Transverse colon (tissue), 4 donors: ENCODE measurements around the gene MCOLN2. TPM values are rescaled to one million over a fixed set of nuclear protein-coding genes. Genes with fewer than 3 reads are reported as not detected.
A peak's percentile ranks its signal among the peaks of the same experiment; 100 is the strongest.

Experiments used
- DNase-seq: peaks from one replicate; pipeline ENCODE4 v3.0.0-alpha.2; 2019
- H3K27ac ChIP-seq, 4 donors: fragments of 200-600 bp; sonication (generic); 2 replicates each; pipeline ENCODE4 v1.5.1; 2016 to 2018; ENCODE audit warnings: inconsistent platforms in 4 of 4
- H3K27me3 ChIP-seq: fragments of 200-600 bp; sonication (generic); 2 replicates; pipeline ENCODE4 v1.5.1; 2017; ENCODE audit warnings: inconsistent platforms
- H3K36me3 ChIP-seq, 4 donors: fragments of 200-600 bp; sonication (generic); 2 replicates each; pipeline ENCODE4 v1.5.1; 2017 to 2019; ENCODE audit warnings: inconsistent platforms in 4 of 4
- H3K4me1 ChIP-seq, 4 donors: fragments of 200-600 bp; sonication (generic); 2 replicates each; pipeline ENCODE4 v1.5.1; 2017 to 2020; ENCODE audit warnings: inconsistent platforms in 4 of 4
- H3K4me3 ChIP-seq, 4 donors: fragments of 200-600 bp; sonication (generic); 1 replicate in 1 of 4; 2 replicates in 3 of 4; pipeline versions ENCODE4 v1.5.1 to v1.6.1; 2017 to 2019; ENCODE audit warnings: inconsistent platforms in 4 of 4
- H3K9me3 ChIP-seq, 2 donors: fragments of 200-600 bp; sonication (generic); 2 replicates each; pipeline ENCODE4 v1.5.1; 2017 to 2019; ENCODE audit warnings: inconsistent platforms in 2 of 2
- CTCF ChIP-seq, 5 experiments: fragments of 200-600 bp in 3 of 5; fragments of 450-650 bp in 2 of 5; sonication (generic) in 3 of 5; IDR thresholded peaks; 1 replicate in 2 of 5; 2 replicates in 3 of 5; pipeline ENCODE4 v1.5.1; 2016 to 2017; ENCODE audit warnings: antibody characterized with exemption in 5 of 5, inconsistent platforms in 3 of 5, mild to moderate bottlenecking in 2 of 5, moderate library complexity in 1 of 5
- EP300 ChIP-seq: sonication (generic); formaldehyde crosslinking; IDR thresholded peaks from one replicate; pipeline ENCODE4 v1.6.1; 2017; ENCODE audit warnings: antibody characterized with exemption, low read depth
- POLR2A ChIP-seq: fragments of 450-650 bp; IDR thresholded peaks from one replicate; pipeline ENCODE4 v1.6.1; 2016; ENCODE audit warnings: antibody characterized with exemption, mild to moderate bottlenecking, moderate library complexity
- POLR2AphosphoS5 ChIP-seq, 3 donors: sonication (generic); formaldehyde crosslinking; IDR thresholded peaks; one replicate each; pipeline ENCODE4 v1.6.1; 2016; ENCODE audit warnings: antibody characterized with exemption in 3 of 3
- WGBS, 2 donors: methylation state at CpG; one replicate each; pipeline ENCODE4 v1.1.5; 2018; ENCODE audit warnings: low coverage in 1 of 2; 5-methylcytosine and 5-hydroxymethylcytosine counted together
- in situ Hi-C, 4 donors: fragments of 200-750 bp; cut with MboI; loops; one replicate each; pipeline versions ENCODE4 v1.15.0 to v1.15.1; 2017; ENCODE audit warnings: low sequenced_read_pairs in 3 of 4, low pct_ligation_motif_present in 1 of 4, low pct_unique_long_range_greater_than_20kb in 1 of 4
- intact Hi-C: fragments of 100-400 bp; cut with DNase I; formaldehyde crosslinking; loops from one replicate; pipeline ENCODE4 v1.15.1; 2023; ENCODE audit warnings: low total_unique reads
- total RNA-seq, 4 donors: library from RNA; depleted of rRNA; stranded (reverse); fragments of >200 nt; gene quantifications; one replicate each; pipeline ENCODE4 v1.1.0, GENCODE V29; 2016

Gene MCOLN2
- total RNA-seq, 4 donors from 2014 or later: 15.7 to 133 (median 82.7) TPM

GRCh38 chr1:85001742-85002141 is 4.8 kb upstream of the MCOLN2 start:
- Histone ChIP-seq H3K4me3 (no peak overlapping the region), H3K9me3 (peaks cover 12 to 13% of the 10 kb centered on the region in 2 donors), H3K4me1 (peaks cover 7 to 16% (median 13%) of the 10 kb centered on the region in 4 donors), H3K27ac (no peak overlapping the region), H3K27me3 (peaks cover 56% of the 10 kb centered on the region), H3K36me3 (no peaks in the 10 kb centered on the region)
- in situ Hi-C loops: no loop called here
- TF ChIP-seq CTCF (IDR thresholded peaks at IDR 0.05) (no peak), POLR2A (no peak), EP300 (no peak), POLR2AphosphoS5 (IDR thresholded peaks at IDR 0.05) (no peak)
- no peak for DNase-seq
- intact Hi-C loops: no loop called here

GRCh38 chr1:84998642-84999280 is 1.8 kb upstream of the MCOLN2 start:
- in situ Hi-C loops: no loop called here
- 54% methylated on average over 14 of the region's 14 CpGs; no CpG with 5 or more reads in 1 of the 2 donors for WGBS, 2 donors
- Histone ChIP-seq H3K36me3 (no peaks in the 10 kb centered on the region), H3K27ac (no peak overlapping the region), H3K27me3 (peaks cover 67% of the 10 kb centered on the region), H3K9me3 (no peaks in the 10 kb centered on the region), H3K4me1 (peaks cover 7 to 19% (median 16%) of the 10 kb centered on the region in 4 donors), H3K4me3 (peak overlapping the region in 2 of 4 donors; percentile 52 to 83)
- peak; percentile 35 for DNase-seq
- TF ChIP-seq POLR2A: no peak
- no peak for TF ChIP-seq POLR2AphosphoS5 (IDR thresholded peaks at IDR 0.05)
- no peak for TF ChIP-seq EP300
- no peak for TF ChIP-seq CTCF (IDR thresholded peaks at IDR 0.05)
- intact Hi-C loops: no loop called here

GRCh38 chr1:84997667-84998600 is 1.0 kb upstream of the MCOLN2 start:
- no peaks in the 10 kb centered on the region for H3K36me3 ChIP-seq
- in situ Hi-C loops (no loop called here), intact Hi-C loops (no loop called here)
- peaks cover 64% of the 10 kb centered on the region for H3K27me3 ChIP-seq
- H3K27ac ChIP-seq: peak overlapping the region in 3 of 4 donors; percentile 50 to 79 (median 70)
- peak overlapping the region; percentile 52 to 83 (median 68) for H3K4me3 ChIP-seq
- no peak for TF ChIP-seq EP300
- no peak for TF ChIP-seq POLR2A
- no peak for TF ChIP-seq CTCF (IDR thresholded peaks at IDR 0.05)
- TF ChIP-seq POLR2AphosphoS5 (IDR thresholded peaks at IDR 0.05): no peak
- no peaks in the 10 kb centered on the region for H3K9me3 ChIP-seq
- peak; percentile 15 for DNase-seq
- 0 to 2% methylated on average over 7 to 58 of the region's 58 CpGs for WGBS, 2 donors
- H3K4me1 ChIP-seq: peaks cover 7 to 19% (median 16%) of the 10 kb centered on the region in 4 donors
